Measurements from ENCODE around the gene MPI. TPM values are rescaled to one million over a fixed set of nuclear protein-coding genes. Genes with fewer than 3 reads are reported as not detected.

MPI gene
- total and polyA plus RNA-seq, 2 experiments from 2014 or later = 18.0 to 74.2 TPM

DNA sequence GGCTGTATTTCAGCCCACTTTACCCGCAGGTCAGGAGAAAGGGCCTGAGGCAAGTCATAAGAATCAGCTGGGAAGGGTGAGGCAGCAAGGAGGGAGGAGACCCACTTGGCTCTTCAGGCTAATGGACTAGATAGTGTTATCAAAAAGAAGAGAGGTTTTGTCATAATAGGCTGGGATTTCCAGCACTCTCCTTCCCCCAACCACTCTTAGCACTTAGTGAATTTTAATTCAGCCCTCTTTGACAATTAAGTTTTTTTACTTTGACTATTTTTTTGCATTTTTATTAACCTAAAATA, 771 bp downstream of the MPI start (continued):
- TF ChIP-seq, protein P1, sequence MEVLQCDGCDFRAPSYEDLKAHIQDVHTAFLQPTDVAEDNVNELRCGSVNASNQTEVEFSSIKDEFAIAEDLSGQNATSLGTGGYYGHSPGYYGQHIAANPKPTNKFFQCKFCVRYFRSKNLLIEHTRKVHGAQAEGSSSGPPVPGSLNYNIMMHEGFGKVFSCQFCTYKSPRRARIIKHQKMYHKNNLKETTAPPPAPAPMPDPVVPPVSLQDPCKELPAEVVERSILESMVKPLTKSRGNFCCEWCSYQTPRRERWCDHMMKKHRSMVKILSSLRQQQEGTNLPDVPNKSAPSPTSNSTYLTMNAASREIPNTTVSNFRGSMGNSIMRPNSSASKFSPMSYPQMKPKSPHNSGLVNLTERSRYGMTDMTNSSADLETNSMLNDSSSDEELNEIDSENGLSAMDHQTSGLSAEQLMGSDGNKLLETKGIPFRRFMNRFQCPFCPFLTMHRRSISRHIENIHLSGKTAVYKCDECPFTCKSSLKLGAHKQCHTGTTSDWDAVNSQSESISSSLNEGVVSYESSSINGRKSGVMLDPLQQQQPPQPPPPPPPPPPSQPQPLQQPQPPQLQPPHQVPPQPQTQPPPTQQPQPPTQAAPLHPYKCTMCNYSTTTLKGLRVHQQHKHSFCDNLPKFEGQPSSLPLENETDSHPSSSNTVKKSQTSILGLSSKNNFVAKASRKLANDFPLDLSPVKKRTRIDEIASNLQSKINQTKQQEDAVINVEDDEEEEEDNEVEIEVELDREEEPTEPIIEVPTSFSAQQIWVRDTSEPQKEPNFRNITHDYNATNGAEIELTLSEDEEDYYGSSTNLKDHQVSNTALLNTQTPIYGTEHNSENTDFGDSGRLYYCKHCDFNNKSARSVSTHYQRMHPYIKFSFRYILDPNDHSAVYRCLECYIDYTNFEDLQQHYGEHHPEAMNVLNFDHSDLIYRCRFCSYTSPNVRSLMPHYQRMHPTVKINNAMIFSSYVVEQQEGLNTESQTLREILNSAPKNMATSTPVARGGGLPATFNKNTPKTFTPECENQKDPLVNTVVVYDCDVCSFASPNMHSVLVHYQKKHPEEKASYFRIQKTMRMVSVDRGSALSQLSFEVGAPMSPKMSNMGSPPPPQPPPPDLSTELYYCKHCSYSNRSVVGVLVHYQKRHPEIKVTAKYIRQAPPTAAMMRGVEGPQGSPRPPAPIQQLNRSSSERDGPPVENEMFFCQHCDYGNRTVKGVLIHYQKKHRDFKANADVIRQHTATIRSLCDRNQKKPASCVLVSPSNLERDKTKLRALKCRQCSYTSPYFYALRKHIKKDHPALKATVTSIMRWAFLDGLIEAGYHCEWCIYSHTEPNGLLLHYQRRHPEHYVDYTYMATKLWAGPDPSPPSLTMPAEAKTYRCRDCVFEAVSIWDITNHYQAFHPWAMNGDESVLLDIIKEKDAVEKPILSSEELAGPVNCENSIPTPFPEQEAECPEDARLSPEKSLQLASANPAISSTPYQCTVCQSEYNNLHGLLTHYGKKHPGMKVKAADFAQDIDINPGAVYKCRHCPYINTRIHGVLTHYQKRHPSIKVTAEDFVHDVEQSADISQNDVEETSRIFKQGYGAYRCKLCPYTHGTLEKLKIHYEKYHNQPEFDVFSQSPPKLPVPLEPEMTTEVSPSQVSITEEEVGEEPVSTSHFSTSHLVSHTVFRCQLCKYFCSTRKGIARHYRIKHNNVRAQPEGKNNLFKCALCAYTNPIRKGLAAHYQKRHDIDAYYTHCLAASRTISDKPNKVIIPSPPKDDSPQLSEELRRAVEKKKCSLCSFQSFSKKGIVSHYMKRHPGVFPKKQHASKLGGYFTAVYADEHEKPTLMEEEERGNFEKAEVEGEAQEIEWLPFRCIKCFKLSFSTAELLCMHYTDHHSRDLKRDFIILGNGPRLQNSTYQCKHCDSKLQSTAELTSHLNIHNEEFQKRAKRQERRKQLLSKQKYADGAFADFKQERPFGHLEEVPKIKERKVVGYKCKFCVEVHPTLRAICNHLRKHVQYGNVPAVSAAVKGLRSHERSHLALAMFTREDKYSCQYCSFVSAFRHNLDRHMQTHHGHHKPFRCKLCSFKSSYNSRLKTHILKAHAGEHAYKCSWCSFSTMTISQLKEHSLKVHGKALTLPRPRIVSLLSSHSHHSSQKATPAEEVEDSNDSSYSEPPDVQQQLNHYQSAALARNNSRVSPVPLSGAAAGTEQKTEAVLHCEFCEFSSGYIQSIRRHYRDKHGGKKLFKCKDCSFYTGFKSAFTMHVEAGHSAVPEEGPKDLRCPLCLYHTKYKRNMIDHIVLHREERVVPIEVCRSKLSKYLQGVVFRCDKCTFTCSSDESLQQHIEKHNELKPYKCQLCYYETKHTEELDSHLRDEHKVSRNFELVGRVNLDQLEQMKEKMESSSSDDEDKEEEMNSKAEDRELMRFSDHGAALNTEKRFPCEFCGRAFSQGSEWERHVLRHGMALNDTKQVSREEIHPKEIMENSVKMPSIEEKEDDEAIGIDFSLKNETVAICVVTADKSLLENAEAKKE (CRISPR knock-in tag; IDR thresholded peaks at IDR 0.05) = no peak
- TF ChIP-seq STAT1 (IDR thresholded peaks at IDR 0.05; ENCODE audit: unreplicated experiment) = no peak
- TF ChIP-seq ZNF114 (CRISPR knock-in tag; IDR thresholded peaks at IDR 0.05) = no peak

DNA sequence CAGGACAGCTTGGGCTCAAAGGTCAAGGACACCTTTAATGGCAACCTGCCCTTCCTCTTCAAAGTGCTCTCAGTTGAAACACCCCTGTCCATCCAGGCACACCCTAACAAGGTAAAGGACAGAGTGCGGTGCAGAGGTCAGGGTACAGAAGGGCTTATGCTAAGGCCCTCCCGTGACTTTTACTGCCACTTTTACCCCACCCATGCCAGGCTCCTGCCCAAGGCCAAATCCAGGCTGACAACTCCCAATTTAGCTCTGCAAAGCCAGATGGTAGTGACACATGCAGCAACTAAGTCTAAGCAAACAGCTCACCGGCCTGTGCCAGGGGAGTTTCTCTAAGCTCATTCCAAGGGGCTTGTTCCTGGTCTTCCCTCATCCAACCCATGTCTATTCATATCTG, 1.6 kb downstream of the MPI start:
- Histone ChIP-seq H3K27me3 (ENCODE audit: insufficient read depth) (no peaks in the 10 kb centered on the region), H3K4me3 (no peak overlapping the region), H3F3A (replicated peaks; ENCODE audit: low read depth) (no peaks in the 10 kb centered on the region), H3K27ac (ENCODE audit: low read depth) (no peak overlapping the region), H2AFZ (no peak overlapping the region), H3K9me2 (ENCODE audit: insufficient read depth) (no peaks in the 10 kb centered on the region), H3K4me1 (ENCODE audit: insufficient read depth) (peaks cover 6% of the 10 kb centered on the region), H3K79me2 (replicated peaks; ENCODE audit: insufficient read depth) (no peaks in the 10 kb centered on the region), H3K36me3 (ENCODE audit: insufficient read depth) (no peaks in the 10 kb centered on the region), H4K20me1 (replicated peaks; ENCODE audit: insufficient read depth) (no peaks in the 10 kb centered on the region), H3K4me2 (no peak overlapping the region)
- no peaks in the 10 kb centered on the region for H3K9me3 Mint-ChIP-seq
- peak overlapping the region; percentile 15; the same call in 1 of the 3 replicates for H3K4me3 Mint-ChIP-seq
- peaks cover 6% of the 10 kb centered on the region for H3K27me3 Mint-ChIP-seq (ENCODE audit: insufficient read depth, low read depth, poor library complexity)
- no peak for DNase-seq (ENCODE audit: low spot score)
- no peak overlapping the region for H3K27ac Mint-ChIP-seq
- ATAC-seq = no peak
- peaks cover 6% of the 10 kb centered on the region; the same call in 1 of the 3 replicates for H3K4me1 Mint-ChIP-seq
- TF ChIP-seq POLR2AphosphoS5 (IDR thresholded peaks at IDR 0.05; ENCODE audit: low read depth) (no peak), EZH2 (IDR thresholded peaks at IDR 0.05; ENCODE audit: low read depth, unreplicated experiment) (no peak), NANOG (IDR thresholded peaks at IDR 0.05; ENCODE audit: borderline replicate concordance) (no peak), JUNB (IDR thresholded peaks at IDR 0.05; ENCODE audit: unreplicated experiment) (no peak), ZNF114 (CRISPR knock-in tag; IDR thresholded peaks at IDR 0.05) (no peak), EZH2phosphoT487 (IDR thresholded peaks at IDR 0.05; ENCODE audit: unreplicated experiment) (no peak)
- H3K36me3 Mint-ChIP-seq (ENCODE audit: low read depth) = peaks cover 22% of the 10 kb centered on the region

Measured in GM23338 (cell line).